GM12891 (cell line): ENCODE results near the gene PLP2.
A peak's percentile ranks its signal among the peaks of the same experiment; 100 is the strongest.

Experiments used
- DNase-seq: peaks from one replicate; pipeline ENCODE4 v3.0.0; 2011; ENCODE audit warnings: low spot score; ENCODE audit not compliant: insufficient read length
- FAIRE-seq: peaks from 2 replicates; lab custom pipeline; 2011; peaks lifted over from hg19 to GRCh38; lab: Jason Lieb, UNC
- PAX5 ChIP-seq: IDR thresholded peaks from 2 replicates; pipeline ENCODE4 v1.6.1; 2011; ENCODE audit warnings: low read length, moderate library complexity, mild to moderate bottlenecking; ENCODE audit not compliant: insufficient read depth, severe bottlenecking
- POLR2A ChIP-seq: IDR thresholded peaks from 2 replicates; pipeline ENCODE4 v1.6.1; 2011; ENCODE audit warnings: low read depth, low read length, control low read depth
- POLR2AphosphoS5 ChIP-seq: IDR thresholded peaks from 2 replicates; pipeline ENCODE4 v1.6.1; 2011; ENCODE audit warnings: low read depth, low read length, control low read depth
- POU2F2 ChIP-seq: IDR thresholded peaks from 2 replicates; pipeline ENCODE4 v1.6.1; 2011; ENCODE audit warnings: low read depth, mild to moderate bottlenecking, control low read depth, low read length, moderate library complexity
- SPI1 ChIP-seq: IDR thresholded peaks from 2 replicates; pipeline ENCODE4 v1.6.1; 2011; ENCODE audit warnings: low read depth, low read length, control low read depth
- TAF1 ChIP-seq: IDR thresholded peaks from 2 replicates; pipeline ENCODE4 v1.6.1; 2011; ENCODE audit warnings: low read depth, low read length, control low read depth

PLP2 gene

GRCh38 chrX:49175435-49176274 lies 4.0 kb downstream of the PLP2 start:
- FAIRE-seq (peak; percentile 38), DNase-seq (no peak)
- no peak for TF ChIP-seq POU2F2
- TF ChIP-seq POLR2A, result no peak
- no peak for TF ChIP-seq SPI1
- no peak for TF ChIP-seq POLR2AphosphoS5
- no peak for TF ChIP-seq TAF1
- TF ChIP-seq PAX5, result no peak

- DNase-seq (no peak), FAIRE-seq (no peak)
- TF ChIP-seq PAX5, result no peak
- no peak for TF ChIP-seq POLR2A
- no peak for TF ChIP-seq TAF1
- TF ChIP-seq POLR2AphosphoS5, result no peak
- TF ChIP-seq SPI1, result no peak
Measured at GRCh38 chrX:49176421-49177326, 5.0 kb downstream of the PLP2 start.

GRCh38 chrX:49177338-49177833 lies 5.7 kb downstream of the PLP2 start:
- TF ChIP-seq POLR2A, result no peak
- no peak for TF ChIP-seq POLR2AphosphoS5
- TF ChIP-seq SPI1, result no peak
- TF ChIP-seq POU2F2, result no peak
- no peak for TF ChIP-seq PAX5
- no peak for TF ChIP-seq TAF1
- DNase-seq (no peak), FAIRE-seq (peak; percentile 58)

GRCh38 chrX:49177873-49178480 lies 6.3 kb downstream of the PLP2 start:
- no peak for TF ChIP-seq POU2F2
- TF ChIP-seq TAF1, result no peak
- TF ChIP-seq POLR2AphosphoS5, result no peak
- TF ChIP-seq SPI1, result no peak
- TF ChIP-seq POLR2A, result no peak
- TF ChIP-seq PAX5, result no peak
- FAIRE-seq (no peak), DNase-seq (no peak)

GRCh38 chrX:49178537-49178936 lies 6.8 kb downstream of the PLP2 start:
- DNase-seq, result no peak
- FAIRE-seq, result no peak
- no peak for TF ChIP-seq POLR2A
- TF ChIP-seq PAX5, result no peak
- no peak for TF ChIP-seq TAF1
- TF ChIP-seq POLR2AphosphoS5, result no peak

- no peak for DNase-seq
- no peak for FAIRE-seq
- TF ChIP-seq POLR2A, result no peak
- no peak for TF ChIP-seq PAX5
- TF ChIP-seq POU2F2, result no peak
- TF ChIP-seq SPI1, result no peak
- TF ChIP-seq POLR2AphosphoS5, result no peak
Measured at GRCh38 chrX:49179358-49179757, 7.7 kb downstream of the PLP2 start.

GRCh38 chrX:49183701-49184281 lies 12.1 kb downstream of the PLP2 start:
- FAIRE-seq (no peak), DNase-seq (no peak)
- TF ChIP-seq TAF1, result no peak
- TF ChIP-seq PAX5, result no peak
- no peak for TF ChIP-seq SPI1
- TF ChIP-seq POLR2A, result no peak
- TF ChIP-seq POU2F2, result no peak
- no peak for TF ChIP-seq POLR2AphosphoS5

GRCh38 chrX:49184294-49185281 lies 12.9 kb downstream of the PLP2 start:
- no peak for DNase-seq
- FAIRE-seq, result peak; percentile 92
- no peak for TF ChIP-seq POLR2AphosphoS5
- TF ChIP-seq PAX5, result no peak
- no peak for TF ChIP-seq POLR2A
- TF ChIP-seq TAF1, result peak; percentile 20; the same call in 1 of the 2 replicates
- TF ChIP-seq SPI1, result no peak
- TF ChIP-seq POU2F2, result no peak
